NCI-H524 (cell line): ENCODE results near the gene CREB5.
"Not testable (repeated sequence)": the region's sequence is repeated elsewhere in the genome, so short reads cannot be mapped to it uniquely, and the experiment has no call there.

Source experiments
- DNase-seq, 2 experiments: peaks; one replicate each; lab custom pipeline; 2025; lab: John Stamatoyannopoulos, UW

The CREB5 gene

DNA sequence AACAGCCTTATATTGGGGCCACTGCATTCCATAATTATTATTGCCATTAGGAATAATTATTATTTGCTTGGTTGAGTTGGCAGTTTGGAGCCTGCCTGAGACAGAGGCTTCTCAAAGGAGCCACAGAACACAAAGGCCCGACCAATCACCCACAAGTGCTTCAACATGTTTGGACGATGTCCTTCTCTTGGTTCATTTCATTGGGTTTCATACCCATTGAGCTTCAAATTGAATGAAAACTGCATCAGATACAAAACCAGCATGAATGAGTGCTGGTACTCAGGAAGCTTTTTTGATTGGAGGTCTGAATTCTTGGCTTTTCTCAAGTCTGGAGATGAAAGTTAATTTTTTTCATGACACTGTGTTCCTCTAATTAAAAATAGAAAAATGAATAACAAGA, 168.3 kb downstream of the CREB5 start:
- DNase-seq = no peak

- no peak for DNase-seq
Measured at GRCh38 chr7:28581351-28581750, 169.0 kb downstream of the CREB5 start.

DNA sequence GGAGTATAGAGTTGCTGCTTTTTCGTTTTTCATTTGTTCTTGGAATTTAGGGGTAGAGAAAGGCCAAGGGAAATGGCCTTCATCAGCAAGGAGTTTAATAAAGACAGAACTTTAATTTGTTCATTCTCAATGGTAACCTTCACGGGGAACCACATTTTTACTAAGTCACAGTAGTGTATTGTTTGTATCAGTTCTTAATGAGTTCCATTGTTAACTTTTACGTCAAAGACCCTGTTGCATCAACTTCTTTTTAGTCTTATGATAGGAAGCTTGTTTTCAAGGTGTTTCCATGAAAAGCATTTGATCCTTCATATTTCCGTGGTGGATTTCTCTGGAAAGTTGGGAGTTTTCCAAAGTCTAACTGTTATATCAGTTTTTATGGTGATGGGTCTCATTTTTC, 169.9 kb downstream of the CREB5 start:
- DNase-seq = no peak

DNA sequence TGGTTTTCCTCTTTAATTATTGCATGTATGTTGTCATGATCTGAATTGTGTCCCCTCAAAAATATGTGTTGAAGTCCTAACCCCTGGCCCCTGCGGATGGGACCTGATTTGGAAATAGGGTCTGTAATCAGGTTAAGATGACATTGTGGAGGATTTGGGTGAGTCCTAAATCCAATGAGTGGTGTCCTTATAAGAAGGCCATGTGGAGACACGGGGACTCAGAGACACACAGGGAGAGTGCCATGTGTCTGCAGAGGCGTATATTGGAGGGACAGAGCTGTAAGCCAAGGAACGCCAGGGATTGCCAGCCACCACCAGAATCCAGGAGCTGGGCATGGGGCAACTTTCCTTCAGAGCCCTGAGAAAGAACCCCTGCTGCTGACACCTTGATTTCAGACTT, 171.9 kb downstream of the CREB5 start:
- no peak for DNase-seq

- no peak for DNase-seq
Measured at GRCh38 chr7:28586736-28587135, 174.4 kb downstream of the CREB5 start.

DNA sequence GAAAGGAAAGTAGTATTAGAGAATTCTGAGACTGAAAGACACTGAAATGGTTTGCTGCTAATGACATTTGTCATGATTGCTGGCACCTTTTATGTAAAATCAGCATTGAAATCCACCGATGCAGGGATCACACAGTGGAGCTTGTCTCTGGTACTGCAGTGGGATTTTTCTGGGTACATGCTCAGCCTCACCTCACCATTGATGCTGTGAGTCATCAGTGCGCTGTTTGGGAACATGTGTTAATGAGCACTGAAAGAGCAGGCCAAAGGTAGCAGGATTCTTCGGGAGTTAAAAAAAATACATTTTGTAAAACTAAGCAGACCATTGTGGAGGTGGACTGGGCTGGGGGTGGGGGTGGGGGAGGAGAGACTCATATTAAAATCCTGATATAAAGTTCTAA, 174.9 kb downstream of the CREB5 start:
- no peak for DNase-seq

DNA sequence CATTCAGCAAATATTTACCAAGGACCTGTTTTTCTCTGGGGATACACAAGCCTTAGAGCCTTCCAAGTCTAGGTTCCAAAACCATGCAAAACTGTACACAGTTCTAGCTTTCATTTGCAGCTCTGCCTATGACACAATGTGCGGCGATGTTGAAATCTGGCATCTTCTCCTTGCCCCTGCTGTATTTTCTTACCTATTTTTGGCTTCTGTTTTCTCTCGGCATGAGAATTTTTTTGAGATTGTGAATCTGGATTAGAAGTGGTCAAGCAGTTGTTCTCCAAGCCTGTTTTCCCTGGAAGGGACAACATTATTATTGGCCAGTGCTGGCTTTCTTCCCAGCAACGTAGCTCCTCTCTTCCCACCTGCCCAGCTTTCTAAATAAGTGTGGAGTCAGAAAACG, 176.3 kb downstream of the CREB5 start:
- no peak for DNase-seq

GRCh38 chr7:28591041-28591674, 178.8 kb downstream of the CREB5 start:
- DNase-seq = no peak

GRCh38 chr7:28591725-28592349, 179.5 kb downstream of the CREB5 start:
- DNase-seq = no peak

DNA sequence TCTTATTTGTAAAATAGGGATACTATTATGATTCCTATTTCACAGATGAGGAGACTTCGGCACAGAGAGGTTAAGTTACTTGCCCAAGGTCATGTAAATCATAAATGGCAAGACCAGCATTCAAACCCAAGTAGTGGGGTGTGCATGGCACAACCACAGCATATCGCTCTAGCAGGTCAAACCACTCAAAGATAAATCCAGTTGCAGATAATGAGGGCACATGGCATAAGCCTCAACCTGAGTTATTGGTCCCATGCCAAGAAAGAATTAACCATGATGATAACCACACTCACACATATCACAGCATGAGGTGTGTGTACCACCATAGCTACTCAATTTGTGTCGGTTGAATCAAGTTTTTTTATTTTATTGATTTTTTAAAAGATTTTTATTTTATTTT, 180.5 kb downstream of the CREB5 start:
- peak; percentile 32 to 69 for DNase-seq

DNA sequence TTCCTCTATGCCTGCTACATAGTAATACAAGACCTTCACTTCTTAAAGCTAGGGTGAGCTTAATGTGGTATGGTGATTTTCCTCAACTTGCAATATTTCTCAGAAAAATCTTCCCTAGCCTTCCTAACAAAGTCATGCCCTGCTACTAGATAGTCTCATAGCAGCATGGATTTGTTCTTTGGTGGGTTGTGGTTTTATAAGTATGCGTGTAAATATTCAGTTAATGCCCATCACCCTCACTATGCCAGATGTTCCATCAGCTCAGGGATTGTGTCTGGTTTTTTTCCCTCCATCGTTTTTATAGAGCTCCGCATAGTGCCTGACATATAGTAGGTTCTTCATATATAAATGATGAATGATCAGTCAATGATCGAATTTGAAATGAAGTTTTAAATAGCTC, 182.8 kb downstream of the CREB5 start:
- DNase-seq = peak in 1 of 2 experiments; percentile 32

- no peak for DNase-seq
Measured at GRCh38 chr7:28595801-28596200, 183.5 kb downstream of the CREB5 start.

DNA sequence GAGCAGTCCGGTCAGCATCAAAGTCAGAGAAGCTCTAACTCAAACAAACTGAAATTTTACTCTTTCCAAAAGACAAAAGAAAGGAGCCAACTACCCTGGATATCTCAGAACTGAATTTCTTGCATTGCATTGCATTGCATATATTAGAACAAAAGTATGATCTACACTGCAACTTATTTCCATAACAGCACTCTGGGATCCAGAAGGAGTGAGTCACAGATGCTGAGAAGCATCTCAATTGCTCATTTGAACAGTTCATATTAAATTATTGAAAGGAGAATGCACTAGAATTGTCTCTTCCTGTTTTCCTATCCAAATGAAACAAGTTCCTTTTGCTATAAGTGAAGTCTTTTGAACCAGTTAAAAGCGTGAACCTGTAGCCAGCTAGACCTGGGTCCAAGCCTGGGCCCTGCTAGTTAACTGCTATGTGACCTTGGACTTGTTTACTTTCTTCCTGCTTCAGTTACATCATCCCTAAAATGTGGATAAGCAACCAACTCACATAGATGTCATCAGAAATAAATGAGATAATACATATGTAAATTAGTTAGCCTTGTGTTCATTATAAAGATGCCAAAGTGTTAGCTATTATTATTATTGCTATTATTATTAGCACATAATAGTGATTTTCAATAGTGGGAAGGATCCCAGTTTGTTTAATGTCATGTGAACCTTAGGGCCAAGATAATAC, 184.1 kb downstream of the CREB5 start:
- DNase-seq = no peak

DNA sequence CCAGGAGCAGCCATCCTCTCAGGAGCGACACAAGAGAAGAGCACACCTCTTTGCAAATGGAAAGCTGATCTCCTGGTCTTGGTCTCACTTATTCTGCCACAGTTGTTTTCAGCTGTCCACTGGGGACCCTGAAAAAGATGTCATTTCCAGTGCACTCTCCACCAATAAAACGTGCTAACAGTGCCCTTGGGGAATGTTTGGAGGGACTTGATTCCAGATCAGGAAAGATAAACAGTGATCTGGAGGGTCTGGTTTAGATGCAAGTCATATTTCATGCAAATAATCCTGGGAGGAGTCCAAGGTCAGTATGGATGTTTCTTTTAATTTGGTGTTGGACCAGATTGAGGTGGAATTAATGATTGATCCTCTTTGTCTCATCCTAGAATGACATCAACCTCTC, 185.0 kb downstream of the CREB5 start:
- DNase-seq = no peak

GRCh38 chr7:28598037-28598436, 185.7 kb downstream of the CREB5 start:
- not testable (repeated sequence) for DNase-seq

- DNase-seq = no peak
Measured at GRCh38 chr7:28598586-28598985, 186.3 kb downstream of the CREB5 start.

GRCh38 chr7:28599411-28599810, 187.1 kb downstream of the CREB5 start:
- no peak for DNase-seq

DNA sequence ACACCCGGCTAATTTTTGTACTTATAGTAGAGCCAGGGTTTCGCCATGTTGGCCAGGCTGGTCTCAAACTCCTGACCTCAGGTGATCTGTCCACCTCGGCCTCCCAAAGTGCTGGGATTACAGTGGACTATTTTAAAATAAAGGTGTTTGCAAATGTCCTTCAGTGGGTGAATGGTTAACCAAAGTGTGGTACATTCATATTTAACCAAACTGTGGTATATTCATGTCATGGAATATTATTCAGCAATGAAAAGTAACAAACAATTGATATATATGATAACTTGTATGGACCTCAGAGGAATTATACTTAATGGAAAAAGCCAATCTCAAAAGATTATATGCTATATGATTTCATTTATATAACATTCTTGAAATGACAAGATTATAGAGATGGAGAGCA, 190.0 kb downstream of the CREB5 start:
- DNase-seq = no peak

DNA sequence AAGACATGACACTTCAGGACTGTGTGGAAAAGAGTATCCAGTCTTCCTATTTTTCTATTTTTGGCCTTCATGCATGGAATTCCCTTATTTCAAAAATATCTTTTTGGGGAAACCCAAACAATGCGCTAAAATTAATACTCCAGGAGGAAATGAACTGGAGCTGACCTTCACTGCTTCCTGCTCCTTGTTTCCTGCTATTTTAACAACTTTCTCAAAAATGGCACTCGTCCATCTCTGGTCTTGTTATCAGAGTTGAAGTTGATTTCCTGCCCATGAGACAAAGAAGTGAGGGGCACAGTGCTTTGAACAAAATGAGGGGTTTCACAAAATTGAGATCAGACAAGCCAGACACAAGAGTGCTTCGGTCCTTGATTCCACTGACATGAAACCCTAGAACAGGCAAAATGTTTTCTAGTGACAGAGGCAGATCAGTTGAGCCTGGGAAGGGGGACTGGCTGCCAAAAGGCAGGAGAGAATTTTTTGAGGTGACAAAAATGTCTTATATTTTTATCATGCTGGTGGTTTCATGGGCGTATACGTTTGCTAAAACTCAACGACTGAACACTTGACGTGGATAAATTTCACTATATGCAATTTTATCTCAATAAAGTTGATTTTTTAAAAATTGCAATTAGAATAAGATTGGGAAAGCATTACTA, 193.2 kb downstream of the CREB5 start:
- no peak for DNase-seq

- DNase-seq = no peak
Measured at GRCh38 chr7:28606421-28606820, 194.1 kb downstream of the CREB5 start.

- DNase-seq = no peak
Measured at GRCh38 chr7:28607855-28608193, 195.5 kb downstream of the CREB5 start.

- DNase-seq = no peak
Measured at GRCh38 chr7:28608237-28608656, 195.9 kb downstream of the CREB5 start.

- no peak for DNase-seq
Measured at GRCh38 chr7:28608731-28609130, 196.4 kb downstream of the CREB5 start.
